Fibroblast of lung (primary cell): ENCODE measurements around the gene CDH15. TPM values are rescaled to one million over a fixed set of nuclear protein-coding genes. Genes with fewer than 3 reads are reported as not detected.

Experiments
- DNase-seq, 2 donors: peaks; one replicate each; pipeline versions ENCODE4 v3.0.0 to v3.0.0-alpha.2; 2010; ENCODE audit warnings: low read depth in 2 of 2
- H2AFZ ChIP-seq: 2 replicates; pipeline ENCODE4 v1.5.1; 2012; ENCODE audit warnings: low read length, control low read depth, inconsistent platforms
- H3K27ac ChIP-seq: 2 replicates; pipeline ENCODE4 v1.5.1; 2011; ENCODE audit warnings: low read length, control low read depth; ENCODE audit not compliant: insufficient read depth
- H3K27me3 ChIP-seq: 2 replicates; pipeline ENCODE4 v1.5.1; 2011; ENCODE audit warnings: mild to moderate bottlenecking, low read length; ENCODE audit not compliant: control insufficient read depth, insufficient read depth
- H3K36me3 ChIP-seq: 2 replicates; pipeline ENCODE4 v1.5.1; 2011; ENCODE audit warnings: low read length; ENCODE audit not compliant: control insufficient read depth, insufficient read depth
- H3K4me1 ChIP-seq: 2 replicates; pipeline ENCODE4 v1.5.1; 2011; ENCODE audit warnings: low read length; ENCODE audit not compliant: control insufficient read depth, insufficient read depth; ENCODE audit errors: extremely low read depth
- H3K4me2 ChIP-seq: 2 replicates; pipeline ENCODE4 v1.5.1; 2011; ENCODE audit warnings: low read length, control low read depth; ENCODE audit not compliant: insufficient read depth; ENCODE audit errors: extremely low read depth
- H3K4me3 ChIP-seq, 4 experiments: fragments of 200-600 bp in 1 of 4; sonication (generic) in 1 of 4; replicated peaks in 1 of 4; 2 replicates each; pipeline ENCODE4 v1.5.1; 2011 to 2016; ENCODE audit warnings: low read length in 4 of 4, low read depth in 3 of 4, mild to moderate bottlenecking in 3 of 4, control low read depth in 2 of 4, inconsistent platforms in 1 of 4, mixed read lengths in 1 of 4; ENCODE audit not compliant: insufficient read depth in 1 of 4; ENCODE audit errors: control extremely low read depth in 1 of 4
- H3K79me2 ChIP-seq: 2 replicates; pipeline ENCODE4 v1.5.1; 2012; ENCODE audit warnings: mild to moderate bottlenecking, low read length, inconsistent platforms; ENCODE audit not compliant: control insufficient read depth, insufficient read depth
- H3K9ac ChIP-seq: 2 replicates; pipeline ENCODE4 v1.5.1; 2011; ENCODE audit warnings: mild to moderate bottlenecking, low read length, control low read depth; ENCODE audit not compliant: insufficient read depth
- H3K9me3 ChIP-seq: 2 replicates; pipeline ENCODE4 v1.5.1; 2012; ENCODE audit warnings: low read depth, low read length; ENCODE audit not compliant: control insufficient read depth, insufficient read depth
- H4K20me1 ChIP-seq: 2 replicates; pipeline ENCODE4 v1.5.1; 2011; ENCODE audit warnings: low read length; ENCODE audit not compliant: control insufficient read depth, insufficient read depth; ENCODE audit errors: extremely low read depth
- CTCF ChIP-seq, 2 donors: IDR thresholded peaks in 1 of 2; conservative IDR thresholded peaks in 1 of 2; 1 replicate in 1 of 2; 2 replicates in 1 of 2; pipeline ENCODE4 v1.5.1; 2011 to 2012; ENCODE audit warnings: low read length in 2 of 2, control low read depth in 1 of 2, inconsistent platforms in 1 of 2, low read depth in 1 of 2, mild to moderate bottlenecking in 1 of 2
- EZH2 ChIP-seq: IDR thresholded peaks from 2 replicates; pipeline ENCODE4 v1.5.1; 2012; ENCODE audit warnings: low read length, control low read depth, mild to moderate bottlenecking; ENCODE audit errors: missing control alignments
- polyA plus RNA-seq, 2 donors: library from polyadenylated mRNA; depleted of rRNA in 1 of 2; stranded (reverse) in 1 of 2; unstranded in 1 of 2; fragments of >200 nt; gene quantifications; 2 replicates each; pipeline ENCODE4 v1.2.1, GENCODE V29; 2011 to 2012; ENCODE audit warnings: missing spikeins in 1 of 2
- total RNA-seq: library from RNA; depleted of rRNA; stranded (reverse); fragments of >200 nt; gene quantifications from 2 replicates; pipeline ENCODE4 v1.2.1, GENCODE V29; 2014

The CDH15 gene
- total and polyA plus RNA-seq, 2 donors (not counting 1 experiment from before 2014, with no cell fraction given): 0.10 to 0.99 TPM

- Histone ChIP-seq H3K4me3 (no peak overlapping the region), H3K9me3 (no peaks in the 10 kb centered on the region), H4K20me1 (no peaks in the 10 kb centered on the region), H3K4me1 (peaks cover 7% of the 10 kb centered on the region), H3K79me2 (no peaks in the 10 kb centered on the region), H2AFZ (no peak overlapping the region), H3K4me2 (no peak overlapping the region), H3K9ac (no peak overlapping the region), H3K36me3 (no peaks in the 10 kb centered on the region), H3K27ac (no peak overlapping the region), H3K27me3 (no peaks in the 10 kb centered on the region)
- no peak for TF ChIP-seq CTCF (conservative IDR thresholded peaks at IDR 0.05 in 1 of 2, IDR thresholded peaks at IDR 0.05 in 1 of 2; ENCODE audit: low read depth in 1 of 2, low read length in 2 of 2)
- TF ChIP-seq EZH2: no peak
- DNase-seq: no peak
These were observed 38.0 kb downstream of the CDH15 start for GRCh38 chr16:89209522-89210044.

- no peak for DNase-seq
- H3K4me2 ChIP-seq: no peak overlapping the region
These were observed 38.8 kb downstream of the CDH15 start for GRCh38 chr16:89210165-89210903.

More at GRCh38 chr16:89210165-89210903, 38.8 kb downstream of the CDH15 start:
- H4K20me1 ChIP-seq: no peaks in the 10 kb centered on the region
- H3K9me3 ChIP-seq: no peaks in the 10 kb centered on the region
- H3K27ac ChIP-seq: no peak overlapping the region
- H3K4me1 ChIP-seq: peaks cover 7% of the 10 kb centered on the region
- no peak overlapping the region for H2AFZ ChIP-seq
- H3K9ac ChIP-seq: no peak overlapping the region
- TF ChIP-seq CTCF (conservative IDR thresholded peaks at IDR 0.05 in 1 of 2, IDR thresholded peaks at IDR 0.05 in 1 of 2; ENCODE audit: low read depth in 1 of 2, low read length in 2 of 2): no peak
- TF ChIP-seq EZH2: no peak
- no peaks in the 10 kb centered on the region for H3K36me3 ChIP-seq
- no peaks in the 10 kb centered on the region for H3K27me3 ChIP-seq
- H3K4me3 ChIP-seq: no peak overlapping the region
- no peaks in the 10 kb centered on the region for H3K79me2 ChIP-seq
